NCI-H82 treated with DMSO at 0.1 percent for 48 hours (cell line): ENCODE measurements around the gene CD300LB.
A peak's percentile ranks its signal among the peaks of the same experiment; 100 is the strongest.
"Not testable (repeated sequence)": the region's sequence is repeated elsewhere in the genome, so short reads cannot be mapped to it uniquely, and the experiment has no call there.

Source experiments
- DNase-seq: peaks from one replicate; lab custom pipeline; 2025; ENCODE audit not compliant: unreplicated experiment; lab: John Stamatoyannopoulos, UW

CD300LB gene

GRCh38 chr17:74499992-74500391 lies 31.3 kb downstream of the CD300LB start:
- no peak for DNase-seq

- DNase-seq: no peak
These were observed 33.8 kb downstream of the CD300LB start for GRCh38 chr17:74497471-74497870.

GRCh38 chr17:74493331-74493833 lies 37.9 kb downstream of the CD300LB start:
- peak; percentile 29 for DNase-seq

DNA sequence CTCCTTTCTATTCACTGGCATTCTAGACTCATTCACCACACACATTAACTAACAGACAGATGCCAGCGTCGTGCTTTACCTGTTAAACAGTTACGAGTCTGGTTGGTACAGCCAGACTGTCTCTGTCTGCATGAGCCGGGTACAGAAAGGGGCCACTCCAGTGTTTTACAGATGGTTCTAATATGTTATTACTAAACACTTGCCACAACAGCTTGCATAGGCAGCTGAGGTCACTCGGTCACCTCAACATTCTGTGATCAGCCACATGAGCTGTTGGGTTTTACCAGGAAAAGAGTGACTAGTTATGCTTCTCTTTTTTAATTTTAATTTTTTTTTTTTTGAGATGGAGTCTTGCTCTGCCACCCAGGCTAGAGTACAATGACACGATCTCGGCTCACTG lies 39.6 kb downstream of the CD300LB start:
- DNase-seq: no peak

DNA sequence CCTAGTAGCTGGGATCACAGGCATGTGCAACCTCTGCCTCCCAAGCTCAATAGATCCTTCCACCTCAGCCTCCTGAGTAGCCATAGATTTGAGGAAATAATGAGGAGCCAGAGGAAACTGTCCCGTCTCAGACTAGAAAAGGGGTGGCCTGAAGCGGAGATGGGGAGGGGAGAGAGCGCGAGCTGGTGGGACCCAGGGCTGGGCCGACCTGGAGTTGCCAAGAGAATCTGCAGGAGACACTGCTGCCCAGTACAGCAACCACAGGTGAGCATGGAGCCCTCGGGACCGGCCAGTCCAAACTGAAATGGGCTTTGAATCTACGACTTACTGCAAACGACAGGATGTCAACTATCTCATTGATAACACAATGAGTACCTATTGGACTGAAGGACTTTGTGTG lies 40.6 kb downstream of the CD300LB start:
- no peak for DNase-seq

DNA sequence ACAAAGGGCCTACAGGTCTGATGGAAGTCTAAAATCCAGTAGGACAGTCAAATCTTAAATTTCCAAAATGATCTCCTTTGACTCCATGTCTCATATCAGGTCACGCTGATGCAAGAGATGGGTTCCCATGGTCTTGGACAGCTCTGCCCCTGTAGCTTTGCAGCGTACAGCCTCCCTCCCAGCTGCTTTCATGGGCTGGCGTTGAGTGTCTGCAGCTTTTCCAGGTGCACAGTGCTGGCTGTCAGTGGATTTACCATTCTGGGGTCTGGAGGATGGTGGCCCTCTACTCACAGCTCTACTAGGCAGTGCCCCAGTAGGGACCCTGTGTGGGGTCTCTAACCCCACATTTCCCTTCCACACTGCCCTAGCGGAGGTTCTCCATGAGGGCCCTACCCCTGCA lies 43.0 kb downstream of the CD300LB start:
- not testable (repeated sequence) for DNase-seq

DNA sequence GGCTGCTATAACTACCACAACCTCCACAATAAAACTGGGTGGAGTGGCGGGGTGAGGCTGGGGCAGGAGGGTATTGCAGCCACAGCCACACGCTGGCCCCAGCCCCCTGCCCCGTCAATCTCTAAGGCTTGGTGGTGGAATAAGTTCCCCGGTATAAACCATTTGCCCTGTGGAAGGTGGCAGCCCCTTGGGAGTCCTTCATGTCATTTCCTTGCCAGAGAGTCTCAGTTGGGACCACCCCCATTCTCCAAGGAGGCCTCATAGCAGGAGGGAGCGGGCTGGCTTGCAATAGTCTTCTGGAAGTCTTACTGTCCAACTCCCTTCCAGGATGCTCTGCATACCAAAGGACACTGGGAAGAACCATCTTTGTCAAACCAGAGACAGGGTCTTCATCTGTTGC lies 45.4 kb downstream of the CD300LB start:
- DNase-seq: no peak

DNA sequence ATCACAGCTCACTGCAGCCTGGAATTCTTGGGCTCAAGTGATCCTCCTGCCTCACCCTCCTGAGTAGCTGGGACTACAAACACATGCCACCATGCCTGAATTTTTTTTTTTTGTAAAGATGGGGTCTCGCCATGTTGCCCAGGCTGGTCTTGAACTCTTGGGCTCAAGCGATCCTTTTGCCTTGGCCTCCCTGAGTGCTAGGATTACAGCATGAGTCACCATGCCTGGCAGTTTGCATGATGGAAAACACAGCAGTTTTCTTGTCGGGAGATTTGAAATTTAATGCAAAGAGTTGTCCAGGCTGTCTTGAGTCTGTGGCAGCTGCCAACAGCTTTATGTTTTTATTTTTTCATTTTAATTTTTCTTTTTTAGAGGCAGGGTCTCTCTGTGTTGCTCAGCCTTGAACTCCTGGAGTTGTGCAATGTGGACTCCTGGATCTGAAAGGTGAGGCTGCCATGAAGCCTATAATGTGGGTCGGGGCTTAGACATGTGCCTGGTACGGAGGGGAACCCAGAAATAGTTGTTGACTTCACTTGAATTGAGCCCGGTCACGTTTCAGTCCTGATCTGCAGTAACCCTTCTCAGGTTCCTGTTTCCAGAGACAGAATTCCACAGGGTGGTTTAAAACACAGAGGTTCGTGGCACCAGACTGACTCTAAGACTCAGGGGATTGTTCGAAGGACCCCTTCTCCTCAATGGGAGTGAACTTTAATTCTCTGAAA lies 46.1 kb downstream of the CD300LB start:
- DNase-seq: no peak

GRCh38 chr17:74484066-74484465 lies 47.2 kb downstream of the CD300LB start:
- no peak for DNase-seq

DNA sequence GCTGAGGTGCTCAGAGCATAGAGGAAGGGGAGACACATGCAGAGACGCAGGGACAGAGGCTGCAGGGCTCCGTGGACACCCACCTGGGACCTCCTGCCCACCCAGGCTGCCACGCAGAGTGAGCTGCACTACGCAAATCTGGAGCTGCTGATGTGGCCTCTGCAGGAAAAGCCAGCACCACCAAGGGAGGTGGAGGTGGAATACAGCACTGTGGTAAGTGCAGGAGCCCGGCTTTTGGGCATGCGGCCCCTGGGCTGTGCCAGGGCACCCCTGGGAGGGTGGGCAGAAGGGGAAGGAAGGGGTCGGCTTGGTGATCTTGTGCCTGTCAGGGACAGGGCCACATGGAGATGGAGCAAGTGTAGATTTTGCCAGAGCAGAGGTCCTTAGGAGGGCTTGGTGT lies 49.7 kb downstream of the CD300LB start:
- DNase-seq: no peak

DNA sequence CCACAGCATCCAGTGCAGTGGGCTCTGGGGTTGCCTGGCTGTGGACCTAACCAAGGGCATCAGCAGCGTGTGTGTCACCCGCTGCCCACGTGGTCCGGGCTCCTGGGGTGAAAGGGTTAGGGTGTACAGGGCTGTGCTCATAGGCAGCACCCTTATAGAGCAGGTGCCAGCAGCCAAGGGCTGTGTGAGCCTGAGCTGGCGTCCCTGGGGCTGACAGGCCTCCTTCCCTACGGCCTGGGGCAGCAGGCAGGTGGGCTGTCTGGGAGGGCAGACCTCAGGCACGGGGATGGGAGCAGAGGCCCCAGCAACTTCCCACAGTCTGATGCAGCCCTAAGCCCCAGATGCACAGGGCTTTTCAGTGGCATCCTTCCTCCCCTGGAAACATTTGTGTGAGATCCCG lies 51.0 kb downstream of the CD300LB start:
- DNase-seq: no peak

- DNase-seq: no peak
These were observed 52.7 kb downstream of the CD300LB start for GRCh38 chr17:74478420-74479100.

DNA sequence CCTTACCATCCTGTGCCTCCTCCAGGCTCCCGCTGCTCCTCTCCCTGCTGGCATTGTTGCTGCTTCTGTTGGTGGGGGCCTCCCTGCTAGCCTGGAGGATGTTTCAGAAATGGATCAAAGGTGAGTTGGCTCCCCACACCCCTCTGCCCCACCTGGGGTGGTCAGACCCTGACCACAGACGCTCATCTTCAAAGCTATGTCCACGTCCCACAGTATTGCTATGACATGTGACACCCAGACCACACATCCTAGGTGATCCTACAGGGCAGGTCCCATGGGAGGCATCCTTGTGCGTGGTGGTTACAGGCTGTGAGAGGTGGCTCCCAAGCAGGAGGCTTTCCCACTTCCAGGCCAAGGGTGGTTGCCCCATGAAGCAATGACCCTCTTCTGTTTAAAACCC lies 53.9 kb downstream of the CD300LB start:
- DNase-seq: no peak

DNA sequence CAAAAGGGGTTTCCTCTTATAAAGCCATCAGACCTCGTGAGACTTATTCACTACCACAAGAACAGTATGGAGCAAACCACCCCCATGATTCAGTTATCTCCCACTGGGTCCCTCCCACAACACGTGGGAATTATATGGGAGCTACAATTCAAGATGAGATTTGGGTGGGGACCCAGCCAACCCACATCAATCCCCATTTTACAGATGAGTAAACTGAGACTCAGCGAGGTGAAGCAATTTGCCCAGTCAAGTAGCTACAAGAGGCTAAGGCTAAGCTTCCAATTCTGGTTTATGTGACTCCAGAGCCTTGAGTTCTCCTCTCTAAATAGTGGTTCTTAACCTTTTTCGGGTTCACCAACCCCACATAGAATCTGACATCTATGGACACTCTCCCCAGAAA lies 56.1 kb downstream of the CD300LB start:
- DNase-seq: no peak

DNA sequence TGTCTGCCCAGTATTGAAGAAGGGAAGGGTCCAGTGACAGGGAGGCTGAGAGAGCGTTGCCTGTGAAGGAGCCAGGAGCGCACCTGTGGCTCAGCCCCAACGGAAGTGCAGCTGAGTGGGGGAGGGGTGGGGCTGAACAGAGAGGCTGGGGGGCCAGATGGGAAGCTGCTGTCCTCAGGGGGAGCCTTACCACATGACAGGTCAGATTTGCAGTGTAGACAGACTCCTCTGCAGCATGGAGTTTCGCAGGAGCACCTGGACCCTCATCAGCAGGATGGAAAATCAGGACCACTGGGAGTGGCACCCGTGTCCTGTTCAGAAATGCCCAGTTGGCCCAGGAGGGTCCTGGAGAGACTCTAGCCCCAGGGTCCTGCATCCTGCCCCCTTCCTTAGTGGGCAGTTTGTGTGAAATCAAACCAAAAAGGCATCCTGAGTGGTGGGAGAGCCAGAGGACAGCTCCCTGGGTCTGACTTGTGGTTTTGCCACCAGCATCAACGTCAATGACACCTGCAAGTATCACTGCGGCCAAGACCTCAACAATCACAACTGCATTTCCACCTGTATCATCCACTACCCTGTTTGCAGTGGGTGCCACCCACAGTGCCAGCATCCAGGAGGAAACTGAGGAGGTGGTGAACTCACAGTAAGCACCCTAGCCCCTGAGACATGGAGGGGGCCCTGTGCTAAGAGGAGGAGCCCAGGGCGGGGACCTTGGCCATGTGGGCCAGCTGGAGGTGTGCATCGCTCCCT lies 57.1 kb downstream of the CD300LB start:
- DNase-seq: no peak

DNA sequence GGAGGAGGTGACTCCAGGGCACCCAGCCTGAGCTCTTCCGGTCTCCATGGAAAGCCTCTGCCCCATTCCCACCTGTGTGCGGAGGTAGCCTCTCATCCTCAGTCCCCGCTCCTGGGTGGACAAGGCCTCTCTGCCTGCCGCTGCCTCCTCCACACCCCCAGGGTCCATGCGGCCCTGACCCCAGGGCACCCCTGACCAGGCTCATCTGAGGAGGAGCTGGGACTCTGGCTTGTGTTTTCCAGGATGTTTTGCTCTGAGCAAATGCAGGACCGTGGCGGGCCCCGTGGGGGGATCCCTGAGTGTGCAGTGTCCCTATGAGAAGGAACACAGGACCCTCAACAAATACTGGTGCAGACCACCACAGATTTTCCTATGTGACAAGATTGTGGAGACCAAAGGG lies 58.0 kb downstream of the CD300LB start:
- no peak for DNase-seq

DNA sequence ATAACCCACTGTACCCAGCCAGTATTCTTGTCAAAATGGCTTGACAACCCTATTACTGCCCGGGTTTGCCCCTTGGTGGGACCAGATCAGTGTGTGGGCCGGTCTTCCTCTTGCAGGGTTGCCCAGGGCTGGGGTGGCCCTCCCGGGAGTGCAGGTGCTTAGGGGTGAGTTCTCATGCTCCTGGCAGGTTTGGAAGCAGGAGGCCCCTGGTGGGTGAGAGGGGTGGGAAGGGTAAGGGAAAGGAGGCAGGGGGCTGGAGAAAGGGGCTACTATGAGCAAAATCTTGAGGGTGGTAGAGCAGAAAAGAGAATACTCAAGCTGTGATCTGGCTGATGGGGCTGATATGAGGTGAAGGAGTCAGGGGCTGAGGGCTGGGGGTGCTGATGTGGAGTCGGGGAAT lies 58.4 kb downstream of the CD300LB start:
- no peak for DNase-seq

DNA sequence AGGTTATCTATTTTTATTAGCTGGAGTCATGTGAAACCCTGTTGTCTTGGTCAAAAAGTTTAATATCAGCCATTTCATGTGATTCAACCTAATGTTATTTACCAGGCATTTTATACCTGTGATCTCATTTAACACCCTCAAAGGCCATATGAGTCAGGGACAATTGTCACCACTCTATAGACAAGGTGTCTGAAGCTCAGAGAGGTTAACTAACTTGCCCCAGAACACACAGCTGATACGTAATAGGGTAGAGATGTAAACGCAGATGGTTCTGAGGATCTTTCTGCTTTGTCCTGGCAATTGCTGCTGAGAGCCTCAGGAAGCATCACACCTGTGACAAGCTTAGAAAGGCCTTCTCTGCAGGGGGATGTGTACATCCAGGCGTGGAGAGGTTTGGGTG lies 59.9 kb downstream of the CD300LB start:
- no peak for DNase-seq
